ENCODE data around the gene WDFY1.
"Not testable (repeated sequence)": the region's sequence is repeated elsewhere in the genome, so short reads cannot be mapped to it uniquely, and the experiment has no call there.

The WDFY1 gene

GRCh38 chr2:223890721-223891120 lies 54.4 kb downstream of the WDFY1 start:
- DNase-seq: no peak

GRCh38 chr2:223889229-223889628 lies 55.9 kb downstream of the WDFY1 start:
- no peak for DNase-seq

- no peak for DNase-seq
Observed at GRCh38 chr2:223888251-223888650, 56.9 kb downstream of the WDFY1 start.

GRCh38 chr2:223887127-223887526 lies 58.0 kb downstream of the WDFY1 start:
- DNase-seq: no peak

- no peak for DNase-seq
Observed at GRCh38 chr2:223886726-223887125, 58.4 kb downstream of the WDFY1 start.

GRCh38 chr2:223884399-223884798 lies 60.7 kb downstream of the WDFY1 start:
- DNase-seq: no peak

- DNase-seq: no peak
Observed at GRCh38 chr2:223882715-223883114, 62.4 kb downstream of the WDFY1 start.

- no peak for DNase-seq
Observed at GRCh38 chr2:223880796-223881195, 64.3 kb downstream of the WDFY1 start.

GRCh38 chr2:223877721-223878410 lies 67.3 kb downstream of the WDFY1 start:
- no peak for DNase-seq

GRCh38 chr2:223873672-223874071 lies 71.5 kb downstream of the WDFY1 start:
- no peak for DNase-seq

- not testable (repeated sequence) for DNase-seq
Observed at GRCh38 chr2:223872772-223873171, 72.4 kb downstream of the WDFY1 start.

GRCh38 chr2:223871661-223872060 lies 73.5 kb downstream of the WDFY1 start:
- DNase-seq: not testable (repeated sequence)

GRCh38 chr2:223870840-223871611 lies 74.1 kb downstream of the WDFY1 start:
- DNase-seq: no peak

GRCh38 chr2:223868005-223868404 lies 77.1 kb downstream of the WDFY1 start:
- no peak for DNase-seq

- no peak for DNase-seq
Observed at GRCh38 chr2:223865907-223866508, 79.1 kb downstream of the WDFY1 start.

- DNase-seq: no peak
Observed at GRCh38 chr2:223865124-223865523, 80.0 kb downstream of the WDFY1 start.

- DNase-seq: no peak
Observed at GRCh38 chr2:223863491-223863890, 81.6 kb downstream of the WDFY1 start.

GRCh38 chr2:223860809-223861738 lies 84.1 kb downstream of the WDFY1 start:
- DNase-seq: no peak

- DNase-seq: no peak
Observed at GRCh38 chr2:223859070-223859469, 86.1 kb downstream of the WDFY1 start.

- no peak for DNase-seq
Observed at GRCh38 chr2:223856584-223856983, 88.6 kb downstream of the WDFY1 start.

- no peak for DNase-seq
Observed at GRCh38 chr2:223856021-223856420, 89.1 kb downstream of the WDFY1 start.

GRCh38 chr2:223855426-223855825 lies 89.7 kb downstream of the WDFY1 start:
- no peak for DNase-seq

GRCh38 chr2:223854741-223855140 lies 90.4 kb downstream of the WDFY1 start:
- no peak for DNase-seq
